HL-60 (cell line): ENCODE measurements around the gene ETV3.
A peak's percentile ranks its signal among the peaks of the same experiment; 100 is the strongest.

ENCODE experiments used
- DNase-seq, 2 experiments: peaks; one replicate each; pipeline ENCODE4 v3.0.0-alpha.2; 2010 to 2020; ENCODE audit warnings: low read depth in 1 of 2, low spot score in 1 of 2
- H3K27ac ChIP-seq: fragments of 250-450 bp; sonication (Bioruptor Pico); replicated peaks from 2 replicates; pipeline ENCODE4 v1.5.1; 2020; ENCODE audit warnings: mild to moderate bottlenecking, moderate library complexity
- H3K27me3 ChIP-seq: fragments of 250-450 bp; sonication (Bioruptor Pico); 2 replicates; pipeline ENCODE4 v1.5.1; 2021; ENCODE audit warnings: mild to moderate bottlenecking, moderate library complexity; ENCODE audit not compliant: insufficient read depth, poor library complexity, severe bottlenecking
- H3K4me3 ChIP-seq: replicated peaks from 2 replicates; pipeline ENCODE4 v1.5.1; 2011; ENCODE audit warnings: mild to moderate bottlenecking, control low read depth, low read length; ENCODE audit not compliant: insufficient read depth
- GABPA ChIP-seq: IDR thresholded peaks from 2 replicates; pipeline ENCODE4 v1.6.1; 2012; ENCODE audit warnings: low read depth
- POLR2AphosphoS5 ChIP-seq: IDR thresholded peaks from 2 replicates; pipeline ENCODE4 v1.6.1; 2012; ENCODE audit warnings: low read depth
- SPI1 ChIP-seq: IDR thresholded peaks from 2 replicates; pipeline ENCODE4 v1.6.1; 2012; ENCODE audit warnings: low read depth, mild to moderate bottlenecking, borderline replicate concordance
- TF ChIP-seq, protein P1 (sequence below): IDR thresholded peaks from 2 replicates; pipeline ENCODE4 v1.6.1; 2012; ENCODE audit warnings: low read depth; ENCODE audit not compliant: insufficient replicate concordance
- TF ChIP-seq, protein P2 (sequence below): IDR thresholded peaks from one replicate; pipeline ENCODE4 v1.5.1; 2011; ENCODE audit warnings: low read length, control low read depth, inconsistent platforms; ENCODE audit not compliant: insufficient read depth

The ETV3 gene

DNA sequence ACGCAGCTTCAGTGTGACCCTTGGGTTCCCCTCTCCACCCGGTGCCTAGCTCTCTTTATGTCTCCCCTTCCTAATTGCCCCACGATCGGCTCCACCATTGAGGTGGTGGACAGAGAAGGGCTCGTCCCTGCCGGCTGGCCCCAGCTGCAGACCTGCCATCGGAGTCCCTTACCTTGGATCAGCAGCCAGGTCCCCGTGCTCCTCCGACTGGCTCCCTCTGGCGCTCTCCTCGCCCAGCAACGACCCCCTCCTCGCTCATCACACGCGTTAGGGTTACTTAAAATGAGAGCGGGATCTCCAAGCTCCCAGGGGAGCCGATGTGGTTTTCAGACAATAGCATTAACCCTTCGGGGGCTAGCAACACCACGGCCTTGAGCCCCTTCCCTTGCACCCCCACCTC is 30.5 kb downstream of the ETV3 start:
- DNase-seq, result no peak
- TF ChIP-seq GABPA (no peak), POLR2AphosphoS5 (no peak), SPI1 (no peak)
- TF ChIP-seq, protein P1, sequence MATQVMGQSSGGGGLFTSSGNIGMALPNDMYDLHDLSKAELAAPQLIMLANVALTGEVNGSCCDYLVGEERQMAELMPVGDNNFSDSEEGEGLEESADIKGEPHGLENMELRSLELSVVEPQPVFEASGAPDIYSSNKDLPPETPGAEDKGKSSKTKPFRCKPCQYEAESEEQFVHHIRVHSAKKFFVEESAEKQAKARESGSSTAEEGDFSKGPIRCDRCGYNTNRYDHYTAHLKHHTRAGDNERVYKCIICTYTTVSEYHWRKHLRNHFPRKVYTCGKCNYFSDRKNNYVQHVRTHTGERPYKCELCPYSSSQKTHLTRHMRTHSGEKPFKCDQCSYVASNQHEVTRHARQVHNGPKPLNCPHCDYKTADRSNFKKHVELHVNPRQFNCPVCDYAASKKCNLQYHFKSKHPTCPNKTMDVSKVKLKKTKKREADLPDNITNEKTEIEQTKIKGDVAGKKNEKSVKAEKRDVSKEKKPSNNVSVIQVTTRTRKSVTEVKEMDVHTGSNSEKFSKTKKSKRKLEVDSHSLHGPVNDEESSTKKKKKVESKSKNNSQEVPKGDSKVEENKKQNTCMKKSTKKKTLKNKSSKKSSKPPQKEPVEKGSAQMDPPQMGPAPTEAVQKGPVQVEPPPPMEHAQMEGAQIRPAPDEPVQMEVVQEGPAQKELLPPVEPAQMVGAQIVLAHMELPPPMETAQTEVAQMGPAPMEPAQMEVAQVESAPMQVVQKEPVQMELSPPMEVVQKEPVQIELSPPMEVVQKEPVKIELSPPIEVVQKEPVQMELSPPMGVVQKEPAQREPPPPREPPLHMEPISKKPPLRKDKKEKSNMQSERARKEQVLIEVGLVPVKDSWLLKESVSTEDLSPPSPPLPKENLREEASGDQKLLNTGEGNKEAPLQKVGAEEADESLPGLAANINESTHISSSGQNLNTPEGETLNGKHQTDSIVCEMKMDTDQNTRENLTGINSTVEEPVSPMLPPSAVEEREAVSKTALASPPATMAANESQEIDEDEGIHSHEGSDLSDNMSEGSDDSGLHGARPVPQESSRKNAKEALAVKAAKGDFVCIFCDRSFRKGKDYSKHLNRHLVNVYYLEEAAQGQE, result no peak
- TF ChIP-seq, protein P2, sequence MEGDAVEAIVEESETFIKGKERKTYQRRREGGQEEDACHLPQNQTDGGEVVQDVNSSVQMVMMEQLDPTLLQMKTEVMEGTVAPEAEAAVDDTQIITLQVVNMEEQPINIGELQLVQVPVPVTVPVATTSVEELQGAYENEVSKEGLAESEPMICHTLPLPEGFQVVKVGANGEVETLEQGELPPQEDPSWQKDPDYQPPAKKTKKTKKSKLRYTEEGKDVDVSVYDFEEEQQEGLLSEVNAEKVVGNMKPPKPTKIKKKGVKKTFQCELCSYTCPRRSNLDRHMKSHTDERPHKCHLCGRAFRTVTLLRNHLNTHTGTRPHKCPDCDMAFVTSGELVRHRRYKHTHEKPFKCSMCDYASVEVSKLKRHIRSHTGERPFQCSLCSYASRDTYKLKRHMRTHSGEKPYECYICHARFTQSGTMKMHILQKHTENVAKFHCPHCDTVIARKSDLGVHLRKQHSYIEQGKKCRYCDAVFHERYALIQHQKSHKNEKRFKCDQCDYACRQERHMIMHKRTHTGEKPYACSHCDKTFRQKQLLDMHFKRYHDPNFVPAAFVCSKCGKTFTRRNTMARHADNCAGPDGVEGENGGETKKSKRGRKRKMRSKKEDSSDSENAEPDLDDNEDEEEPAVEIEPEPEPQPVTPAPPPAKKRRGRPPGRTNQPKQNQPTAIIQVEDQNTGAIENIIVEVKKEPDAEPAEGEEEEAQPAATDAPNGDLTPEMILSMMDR, result no peak
- H3K4me3 ChIP-seq, result no peak overlapping the region
- H3K27me3 ChIP-seq, result peaks cover 17% of the 10 kb centered on the region
- H3K27ac ChIP-seq, result no peak overlapping the region

DNA sequence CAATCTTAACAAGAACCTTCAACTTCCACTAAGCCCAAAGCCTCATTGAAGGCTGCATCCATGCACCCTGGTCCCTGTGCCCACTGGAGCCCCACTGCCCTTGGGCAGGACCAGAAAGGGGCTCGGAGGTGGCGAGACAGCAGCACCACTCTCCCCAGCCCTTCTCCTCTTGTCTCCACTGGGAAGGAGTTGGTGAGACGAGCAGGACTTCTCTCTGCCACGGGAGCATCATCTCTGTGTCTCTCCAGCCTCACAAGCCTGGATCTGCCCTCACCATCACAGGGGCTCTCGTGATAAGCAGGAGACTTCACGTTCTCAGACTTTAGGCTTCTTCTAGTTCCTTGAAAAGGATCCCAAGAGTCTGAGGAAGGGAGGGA is 31.4 kb downstream of the ETV3 start:
- no peak for DNase-seq
- TF ChIP-seq GABPA, result no peak
- TF ChIP-seq, protein P2, result no peak
- TF ChIP-seq, protein P1, result no peak
- no peak for TF ChIP-seq SPI1
- no peak for TF ChIP-seq POLR2AphosphoS5
- Histone ChIP-seq H3K27ac (no peak overlapping the region), H3K4me3 (no peak overlapping the region), H3K27me3 (peaks cover 17% of the 10 kb centered on the region)

DNA sequence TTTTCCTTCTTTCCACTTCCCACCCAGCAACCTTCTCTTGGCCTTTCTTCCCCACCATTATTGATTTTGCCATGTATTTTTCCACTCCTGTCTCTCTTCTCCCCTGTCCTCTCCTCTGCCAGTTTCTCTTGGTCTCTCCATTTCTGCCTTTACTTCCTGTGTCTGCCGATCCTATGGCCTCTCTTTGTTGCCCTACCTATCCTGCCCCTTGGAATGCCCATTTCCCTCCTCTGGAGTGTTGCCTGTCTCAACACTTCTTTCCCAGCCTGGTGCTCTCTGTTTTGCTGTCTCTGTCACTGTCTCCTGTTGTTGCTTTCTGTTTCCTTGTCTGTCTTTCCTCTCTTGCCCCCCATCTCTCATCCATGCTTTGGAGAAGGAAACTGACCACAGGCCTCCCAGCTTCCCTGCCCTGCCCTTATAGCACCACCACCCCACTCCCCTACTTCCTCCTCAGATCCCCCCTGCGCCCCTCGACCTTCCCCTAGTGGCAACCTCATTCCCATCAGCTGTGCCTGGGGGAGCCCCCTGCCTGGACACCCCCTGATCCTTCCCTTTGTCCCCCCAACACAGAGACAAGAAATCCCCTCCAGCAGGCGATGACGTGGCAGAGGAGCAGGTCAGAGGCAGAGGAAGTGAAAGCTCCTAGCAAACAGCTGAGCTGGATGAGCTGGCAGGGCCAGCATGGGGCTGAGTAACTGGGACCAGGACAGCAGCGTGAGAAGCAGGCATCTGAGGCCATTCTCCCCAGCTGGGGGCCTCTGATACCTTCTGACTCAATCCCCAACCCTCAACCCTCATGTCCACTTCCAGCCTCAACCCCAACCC is 32.0 kb downstream of the ETV3 start:
- TF ChIP-seq, protein P1, result no peak
- TF ChIP-seq POLR2AphosphoS5 (no peak), GABPA (no peak), SPI1 (peak; percentile 49)
- TF ChIP-seq, protein P2, result no peak
- H3K4me3 ChIP-seq, result no peak overlapping the region
- no peak overlapping the region for H3K27ac ChIP-seq
- H3K27me3 ChIP-seq, result peaks cover 14% of the 10 kb centered on the region
- DNase-seq, result no peak
